Dedifferentiated amniotic fluid mesenchymal stem cell (primary cell): Measurements from ENCODE around the gene BMF.

ENCODE experiments used
- DNase-seq: peaks from one replicate; pipeline ENCODE4 v3.0.0-alpha.2; 2016; ENCODE audit errors: extremely low spot score

Gene BMF

GRCh38 chr15:40048211-40048792, 60.4 kb downstream of the BMF start:
- no peak for DNase-seq

- no peak for DNase-seq
Observed at GRCh38 chr15:40047415-40048210, 61.1 kb downstream of the BMF start.

GRCh38 chr15:40046721-40047414, 61.8 kb downstream of the BMF start:
- DNase-seq = no peak

- no peak for DNase-seq
Observed at GRCh38 chr15:40045572-40046217, 63.0 kb downstream of the BMF start.

GRCh38 chr15:40044717-40045571, 63.7 kb downstream of the BMF start:
- DNase-seq = peak; percentile 77

GRCh38 chr15:40043927-40044716, 64.6 kb downstream of the BMF start:
- DNase-seq = no peak

GRCh38 chr15:40042791-40043320, 65.8 kb downstream of the BMF start:
- no peak for DNase-seq

- DNase-seq = no peak
Observed at GRCh38 chr15:40040770-40041169, 67.9 kb downstream of the BMF start.

GRCh38 chr15:40040293-40040635, 68.4 kb downstream of the BMF start:
- no peak for DNase-seq

- DNase-seq = peak; percentile 90
Observed at GRCh38 chr15:40038638-40039543, 69.8 kb downstream of the BMF start, which contains the start of gene SRP14. TSS of gene SRP14 (minus strand) at chr15:40039181. CDS start at chr15:40039116, 65 bp downstream.

- DNase-seq = peak; percentile 29
Observed at GRCh38 chr15:40038275-40038637, 70.4 kb downstream of the BMF start.
